Ramos (cell line): ENCODE data around the gene SMPD2.

ENCODE experiments used
- in situ Hi-C: fragments of 300-500 bp; cut with MboI; formaldehyde crosslinking; loops from one replicate; pipeline ENCODE4 v1.14.3; 2022; ENCODE audit warnings: low sequenced_read_pairs; ENCODE audit not compliant: unreplicated experiment

The SMPD2 gene, protein sequence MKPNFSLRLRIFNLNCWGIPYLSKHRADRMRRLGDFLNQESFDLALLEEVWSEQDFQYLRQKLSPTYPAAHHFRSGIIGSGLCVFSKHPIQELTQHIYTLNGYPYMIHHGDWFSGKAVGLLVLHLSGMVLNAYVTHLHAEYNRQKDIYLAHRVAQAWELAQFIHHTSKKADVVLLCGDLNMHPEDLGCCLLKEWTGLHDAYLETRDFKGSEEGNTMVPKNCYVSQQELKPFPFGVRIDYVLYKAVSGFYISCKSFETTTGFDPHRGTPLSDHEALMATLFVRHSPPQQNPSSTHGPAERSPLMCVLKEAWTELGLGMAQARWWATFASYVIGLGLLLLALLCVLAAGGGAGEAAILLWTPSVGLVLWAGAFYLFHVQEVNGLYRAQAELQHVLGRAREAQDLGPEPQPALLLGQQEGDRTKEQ

DNA sequence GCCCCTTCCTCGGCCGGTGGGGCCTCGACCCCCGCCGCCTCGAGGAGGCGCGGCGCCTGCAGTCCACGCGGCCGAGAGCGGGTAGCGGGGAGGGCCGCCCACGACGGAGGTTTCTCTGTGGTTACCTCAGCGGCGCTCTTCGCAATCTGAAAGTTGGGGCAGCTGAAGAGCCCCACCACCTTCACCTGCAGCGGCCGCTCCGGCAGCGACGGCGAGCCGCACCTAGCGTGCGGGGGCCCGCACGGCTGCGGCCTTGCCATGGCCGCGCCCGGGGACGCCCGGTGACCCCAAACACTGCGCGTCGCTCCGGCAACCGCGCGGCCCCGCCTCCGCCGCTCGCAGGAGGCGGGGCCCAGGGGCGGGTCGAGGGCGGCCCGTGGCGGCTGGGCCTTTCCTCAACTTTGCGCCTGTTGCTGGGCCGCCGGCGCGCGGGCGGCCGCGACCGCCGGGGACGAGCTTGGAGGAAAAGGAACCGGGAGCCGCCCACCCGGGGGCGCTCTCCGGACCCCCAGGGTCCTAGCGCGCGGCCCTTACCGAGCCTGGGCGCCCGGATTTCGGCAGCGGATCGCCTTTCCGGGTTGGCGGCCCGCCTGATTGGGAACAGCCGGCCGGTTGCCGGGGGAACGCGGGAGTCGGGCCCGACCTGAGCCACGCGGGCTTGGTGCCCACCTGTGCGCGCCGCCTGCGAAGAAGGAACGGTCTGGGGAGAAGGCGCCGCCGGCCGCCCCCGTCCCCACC is at the start of gene SMPD2, which contains the start of gene PPIL6:
SMPD2 (plus strand) TSS at position 394 of the 738 bp plus-strand sequence. CDS start 398 bp downstream, outside the sequence.
PPIL6 (minus strand) TSS at position 298 of the 738 bp plus-strand sequence; CDS start at position 260, 38 bp downstream.
- in situ Hi-C loops = no loop called here

DNA sequence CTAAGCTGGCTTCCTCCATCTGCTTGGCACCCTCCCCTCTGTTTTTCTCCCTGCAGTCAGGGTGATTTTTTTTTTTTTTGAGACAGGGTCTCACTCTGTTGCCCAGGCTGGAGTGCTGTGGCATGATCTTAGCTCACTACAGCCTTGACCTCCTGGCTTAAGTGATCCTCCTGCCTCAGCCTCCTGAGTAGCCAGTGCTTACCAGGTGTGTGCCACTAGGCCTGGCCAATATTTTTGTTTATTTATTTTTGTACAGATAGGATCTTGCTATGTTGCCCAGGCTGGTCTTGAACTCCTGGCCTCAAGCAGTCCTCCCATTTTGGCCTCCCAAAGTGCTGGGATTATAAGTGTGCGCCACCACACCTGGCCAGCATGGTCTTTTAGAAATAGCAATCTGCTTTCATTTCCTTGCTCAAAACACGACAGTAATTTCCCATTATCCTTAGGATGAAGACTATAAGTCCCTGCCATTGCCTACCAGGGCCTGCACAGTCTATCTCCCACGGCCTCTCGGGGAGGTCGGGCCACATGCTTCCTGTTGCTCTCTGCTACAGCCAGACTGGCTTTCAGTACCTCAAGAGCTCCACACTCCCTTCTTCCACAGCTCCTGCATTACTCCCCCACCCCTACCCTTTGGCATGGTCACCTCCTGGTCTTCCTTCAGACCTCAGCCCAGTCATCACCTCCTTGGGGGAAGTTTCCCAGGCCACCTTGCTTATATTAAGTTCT is 47.2 kb upstream of the SMPD2 start:
- in situ Hi-C loops = loop anchor here (25.0 kb wide), 2 partner anchors 206 to 856 kb away; no protein-coding TSS in a partner anchor

DNA sequence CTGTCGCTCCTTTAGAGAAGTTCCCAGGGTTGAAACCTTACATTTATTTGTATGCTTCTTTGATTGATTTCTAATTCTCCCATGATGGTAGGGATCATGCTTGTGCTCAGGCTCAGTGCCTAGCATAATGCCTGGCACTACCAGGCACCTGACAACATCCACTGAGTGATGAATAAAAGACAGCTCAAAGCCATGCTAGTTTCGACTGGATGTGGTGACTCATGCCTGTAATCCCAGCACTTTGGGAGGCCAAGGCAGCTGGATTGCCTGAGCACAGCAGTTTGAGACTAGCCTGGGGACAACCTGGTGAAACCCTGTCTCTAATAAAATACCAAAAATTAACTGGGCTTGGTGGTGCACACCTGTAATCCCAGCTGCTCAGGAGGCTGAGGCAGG is 46.6 kb upstream of the SMPD2 start:
- in situ Hi-C loops = loop anchor here (25.0 kb wide), 2 partner anchors 207 to 857 kb away; no protein-coding TSS in a partner anchor

DNA sequence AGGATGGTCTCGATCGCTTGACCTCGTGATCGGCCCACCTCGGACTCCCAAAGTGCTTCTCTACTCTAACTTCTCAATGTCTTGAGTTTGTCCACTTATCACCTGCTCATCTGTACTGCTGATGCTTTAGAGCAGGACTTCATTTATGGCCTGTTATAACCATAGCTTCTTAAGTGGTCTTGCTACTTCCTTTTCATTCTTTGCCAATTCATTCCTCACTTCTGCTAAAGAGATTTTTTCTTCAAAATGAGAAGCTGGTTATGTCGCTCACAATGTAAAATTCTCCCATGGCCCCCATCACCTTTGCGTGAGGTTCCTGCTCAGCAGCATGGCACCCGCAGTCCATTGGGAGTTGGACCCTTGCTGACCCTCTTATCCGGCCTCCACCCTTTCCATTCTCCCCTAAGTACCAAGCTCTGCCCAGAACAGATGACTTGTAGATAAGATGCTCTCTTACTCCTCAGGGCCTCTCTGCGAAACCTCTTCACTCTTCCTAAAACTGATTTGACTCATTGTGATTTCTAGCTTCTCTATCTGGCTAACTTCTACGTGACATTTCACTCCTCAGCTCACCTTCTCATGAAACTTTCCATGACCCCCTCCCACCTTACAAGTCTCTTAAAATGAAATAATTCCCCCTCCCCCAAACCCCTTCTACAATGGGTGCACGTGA is 44.3 kb upstream of the SMPD2 start:
- in situ Hi-C loops = loop anchor here (25.0 kb wide), 2 partner anchors 209 to 859 kb away; no protein-coding TSS in a partner anchor

DNA sequence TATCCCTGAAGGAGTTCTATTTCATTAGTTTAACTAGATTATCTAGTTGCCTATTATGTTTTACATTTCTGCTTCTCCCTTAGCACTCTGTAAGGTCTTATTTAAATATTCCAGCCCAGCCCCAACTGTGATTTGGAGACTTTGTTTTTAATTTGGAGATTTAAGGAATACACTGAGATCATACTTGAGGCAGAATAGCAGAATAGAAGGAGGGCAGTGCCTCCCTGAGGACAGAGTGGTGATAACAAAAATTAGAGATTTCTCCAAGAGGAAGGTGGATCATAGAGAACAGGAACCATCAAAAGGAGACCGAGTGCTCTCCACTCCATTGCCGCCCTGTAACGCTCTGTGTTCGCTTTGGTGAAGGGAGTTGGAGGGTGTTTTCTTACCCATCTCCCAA is 43.5 kb upstream of the SMPD2 start:
- in situ Hi-C loops = loop anchor here (25.0 kb wide), 2 partner anchors 210 to 860 kb away; no protein-coding TSS in a partner anchor

DNA sequence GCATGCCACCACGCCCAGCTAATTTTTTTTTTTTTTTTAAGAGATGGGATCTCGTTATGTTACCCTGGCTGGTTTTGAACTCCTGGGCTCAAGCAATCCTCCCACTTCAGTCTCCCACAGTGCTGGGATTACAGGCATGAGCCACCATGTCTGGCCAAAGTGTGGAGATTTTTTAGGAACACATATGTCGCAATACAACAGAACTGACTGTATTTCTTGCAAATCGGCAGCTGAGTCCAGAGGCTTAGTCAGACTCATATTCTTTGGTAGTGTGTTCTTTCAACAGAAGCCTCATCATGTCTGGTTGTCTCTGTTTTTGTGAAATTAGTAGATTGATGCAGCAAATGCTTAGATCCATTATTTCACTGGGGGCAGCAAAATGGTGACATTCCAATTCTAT is 34.3 kb upstream of the SMPD2 start:
- in situ Hi-C loops = no loop called here

DNA sequence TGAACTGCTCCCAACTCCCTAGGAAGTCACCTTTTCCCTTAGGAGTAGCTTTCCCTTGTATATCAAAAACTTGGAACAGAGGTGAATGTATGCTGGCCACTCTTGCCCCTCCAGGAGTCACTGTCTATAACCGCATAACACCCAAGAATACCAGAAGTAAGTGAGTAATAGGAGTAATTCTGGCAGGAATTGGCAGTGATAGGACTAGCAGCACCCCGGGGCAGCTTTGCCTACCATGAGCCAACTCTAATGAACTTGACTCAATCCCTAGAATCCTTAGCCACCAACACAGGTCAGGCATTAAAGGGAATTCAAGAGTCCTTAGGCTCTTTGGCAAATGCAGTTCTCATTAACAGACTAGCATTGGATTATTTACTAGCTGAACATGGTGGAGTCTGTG is 29.5 kb upstream of the SMPD2 start:
- in situ Hi-C loops = no loop called here

DNA sequence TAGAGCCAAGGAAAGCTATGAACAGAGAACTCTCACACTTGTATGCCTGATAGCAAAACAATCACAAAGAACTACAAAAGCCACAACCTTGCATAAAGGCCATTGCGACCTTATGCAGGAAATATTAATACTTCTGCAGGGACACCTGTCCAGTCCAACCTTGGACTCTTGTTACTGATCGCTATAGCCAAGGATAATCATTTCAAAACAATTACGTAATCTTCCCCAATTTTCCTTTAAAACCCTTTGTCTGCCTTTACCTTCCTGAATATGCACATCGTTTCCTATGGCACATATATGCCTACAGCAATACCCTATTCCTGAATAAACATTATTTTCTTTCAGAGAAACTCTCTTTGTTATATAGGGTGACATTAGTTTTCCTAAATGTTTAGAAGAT is 22.9 kb upstream of the SMPD2 start:
- in situ Hi-C loops = no loop called here

DNA sequence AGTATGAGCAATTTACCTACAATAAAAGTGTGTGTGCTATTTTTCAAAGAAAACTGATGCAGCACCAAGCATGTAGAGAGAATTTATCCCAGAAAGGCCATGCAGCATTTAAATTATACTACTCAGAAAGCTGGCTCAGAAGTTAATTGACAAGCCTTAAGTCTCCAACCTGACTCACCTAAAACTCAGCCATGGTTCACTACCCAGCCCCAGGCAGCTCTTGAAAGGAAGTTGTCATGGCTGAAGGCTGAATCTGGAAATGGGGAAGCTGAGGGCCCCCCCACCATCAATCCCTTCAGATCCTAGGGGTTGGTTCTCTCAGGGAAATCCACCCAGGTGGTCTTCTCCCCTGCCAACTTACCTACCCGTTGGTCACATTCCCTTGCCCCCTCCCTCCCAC is 19.8 kb upstream of the SMPD2 start:
- in situ Hi-C loops = no loop called here

DNA sequence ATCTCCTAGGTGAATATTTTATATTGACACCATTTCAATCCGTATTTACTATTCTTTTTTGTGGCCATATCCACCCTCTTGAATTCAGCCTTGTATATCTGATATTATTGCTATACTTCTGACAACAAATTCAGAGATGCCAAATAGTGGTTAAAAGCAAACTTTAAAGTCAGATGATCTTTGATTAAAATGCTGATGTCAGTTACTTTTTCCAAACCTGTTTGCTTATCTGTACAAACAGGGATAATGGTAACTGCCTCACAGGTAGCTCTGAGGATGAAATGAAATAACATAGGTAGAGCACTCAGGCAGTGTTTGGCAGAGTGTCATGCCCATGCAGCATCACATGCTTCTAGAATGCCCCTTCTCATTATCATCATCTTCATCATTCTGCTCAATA is 19.3 kb upstream of the SMPD2 start:
- in situ Hi-C loops = no loop called here

DNA sequence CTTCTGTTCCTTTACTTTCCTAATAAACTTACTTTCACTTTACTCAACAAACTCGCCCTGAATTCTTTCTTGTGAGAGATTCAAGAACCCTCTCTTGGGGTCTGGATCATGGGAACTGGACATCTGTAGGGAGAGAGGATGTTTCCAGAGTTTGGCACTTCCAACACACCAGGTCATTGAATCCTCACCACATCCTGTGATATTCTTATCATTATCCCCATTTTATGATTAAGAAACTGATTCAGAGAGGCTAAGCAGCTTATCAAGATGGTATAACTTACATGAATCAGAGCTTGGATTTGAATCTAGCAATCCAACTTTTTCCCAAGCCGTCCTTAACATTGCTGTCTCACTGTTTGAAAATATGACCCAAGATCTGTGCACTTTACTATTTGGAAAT is 15.6 kb upstream of the SMPD2 start:
- in situ Hi-C loops = no loop called here

DNA sequence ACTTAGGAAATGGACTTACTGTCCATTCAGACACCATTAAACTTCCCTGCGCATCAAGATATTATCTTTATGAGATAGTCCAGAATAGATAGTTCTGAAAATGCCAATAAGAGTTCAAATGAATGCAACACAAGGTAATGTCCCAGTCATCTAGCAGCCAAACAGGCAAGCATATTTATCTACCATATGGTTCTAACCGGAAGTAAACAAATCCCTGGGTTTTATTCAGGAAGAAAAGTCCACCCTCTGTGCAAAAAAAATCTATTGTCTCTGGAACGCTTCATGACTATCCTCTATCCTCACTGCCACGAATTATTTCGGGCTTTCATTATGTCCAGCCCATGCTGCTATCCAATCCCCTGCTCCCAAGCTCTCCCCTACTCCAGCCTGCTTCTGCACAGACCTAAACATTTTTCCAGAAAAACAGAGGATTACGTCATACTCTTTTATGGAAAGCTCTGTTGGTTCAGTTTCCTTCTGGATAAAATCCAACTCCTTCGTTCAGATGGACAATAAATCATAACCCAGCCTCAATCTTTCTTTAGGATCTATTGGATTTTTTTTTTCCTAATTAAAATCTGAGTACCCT is 11.5 kb upstream of the SMPD2 start:
- in situ Hi-C loops = no loop called here

DNA sequence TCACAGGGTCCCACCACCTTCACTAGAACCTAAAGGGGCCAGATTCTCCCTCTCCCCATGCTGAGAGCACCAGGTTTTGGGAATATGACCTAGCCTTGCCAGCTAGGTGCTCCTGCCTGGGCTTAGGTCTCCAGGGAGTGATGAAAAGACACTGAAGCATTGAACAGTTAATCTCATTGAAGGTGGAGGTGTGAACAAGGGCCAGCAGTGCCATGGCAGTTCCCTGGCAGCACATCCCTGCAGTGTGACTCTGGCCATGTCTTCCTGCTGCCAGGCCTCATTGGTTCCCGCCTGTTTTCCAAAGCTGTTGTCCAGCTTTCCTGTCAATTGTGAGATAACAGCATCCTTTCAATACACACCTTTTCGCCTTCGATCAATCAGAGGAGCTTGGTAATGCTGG is 11.0 kb upstream of the SMPD2 start:
- in situ Hi-C loops = no loop called here

DNA sequence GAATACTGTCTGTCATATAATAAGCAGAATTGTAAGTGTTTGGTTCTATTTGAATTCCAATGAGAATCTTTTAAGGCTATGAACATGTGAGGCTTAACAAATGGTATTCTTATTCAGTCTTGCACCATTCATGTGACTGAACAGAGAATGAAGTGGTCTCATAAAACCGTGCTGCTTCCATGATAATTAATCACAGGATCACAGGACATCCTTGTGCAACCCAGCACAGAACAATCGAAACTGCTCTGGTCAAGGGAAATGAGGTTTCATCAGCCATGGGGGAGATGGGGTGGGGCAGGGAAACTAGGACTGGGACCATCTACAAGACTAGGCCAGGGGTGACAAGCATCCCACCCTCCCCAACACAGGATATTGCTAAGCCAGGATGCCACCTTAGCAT is 6.1 kb upstream of the SMPD2 start:
- in situ Hi-C loops = no loop called here

DNA sequence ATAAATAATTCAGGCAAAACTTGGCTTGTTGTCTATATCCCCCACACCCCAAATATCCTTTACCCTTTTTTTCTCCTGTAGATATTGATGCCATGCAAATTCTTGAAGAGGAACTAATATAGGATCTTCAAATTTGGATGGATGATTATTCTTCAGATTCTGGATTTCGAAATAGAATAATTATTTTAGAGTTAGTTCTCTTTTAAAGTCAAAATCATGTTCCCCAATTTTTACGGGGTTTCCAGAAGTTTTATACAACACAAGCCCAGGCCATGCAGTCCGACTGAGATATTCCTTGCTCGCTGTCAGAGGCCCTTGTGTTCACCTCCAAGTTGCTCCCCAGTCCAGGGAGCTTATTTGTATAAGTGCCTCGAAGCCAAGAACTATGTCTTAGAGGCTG is 4.5 kb upstream of the SMPD2 start:
- in situ Hi-C loops = no loop called here

DNA sequence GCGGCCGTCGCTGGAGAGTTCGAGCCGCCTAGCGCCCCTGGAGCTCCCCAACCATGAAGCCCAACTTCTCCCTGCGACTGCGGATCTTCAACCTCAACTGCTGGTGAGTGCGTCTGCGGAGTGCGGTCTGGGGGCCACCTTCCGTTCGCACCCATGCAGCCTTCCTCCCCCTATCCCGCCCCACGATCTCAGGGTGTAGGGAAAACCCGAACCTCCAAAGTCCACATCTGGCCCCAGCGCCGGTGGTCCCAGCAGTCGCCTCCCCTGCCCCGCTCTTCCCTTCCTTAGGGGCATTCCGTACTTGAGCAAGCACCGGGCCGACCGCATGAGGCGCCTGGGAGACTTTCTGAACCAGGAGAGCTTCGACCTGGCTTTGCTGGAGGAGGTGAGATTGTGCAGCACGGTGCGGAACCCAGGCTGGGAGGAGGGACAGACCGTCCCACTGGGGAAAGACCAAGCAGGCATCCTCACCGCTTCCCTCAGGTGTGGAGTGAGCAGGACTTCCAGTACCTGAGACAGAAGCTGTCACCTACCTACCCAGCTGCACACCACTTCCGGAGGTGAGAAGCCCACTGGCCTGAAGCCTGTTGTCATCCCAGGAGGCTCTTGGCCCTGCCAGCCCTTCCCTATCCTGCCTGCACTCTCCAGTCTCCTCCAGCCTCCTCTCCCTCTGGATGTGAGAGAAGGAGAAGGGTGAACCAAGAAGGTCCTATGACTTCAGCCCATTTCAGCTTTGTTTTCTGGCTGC is 719 bp downstream of the SMPD2 start:
- in situ Hi-C loops = no loop called here

DNA sequence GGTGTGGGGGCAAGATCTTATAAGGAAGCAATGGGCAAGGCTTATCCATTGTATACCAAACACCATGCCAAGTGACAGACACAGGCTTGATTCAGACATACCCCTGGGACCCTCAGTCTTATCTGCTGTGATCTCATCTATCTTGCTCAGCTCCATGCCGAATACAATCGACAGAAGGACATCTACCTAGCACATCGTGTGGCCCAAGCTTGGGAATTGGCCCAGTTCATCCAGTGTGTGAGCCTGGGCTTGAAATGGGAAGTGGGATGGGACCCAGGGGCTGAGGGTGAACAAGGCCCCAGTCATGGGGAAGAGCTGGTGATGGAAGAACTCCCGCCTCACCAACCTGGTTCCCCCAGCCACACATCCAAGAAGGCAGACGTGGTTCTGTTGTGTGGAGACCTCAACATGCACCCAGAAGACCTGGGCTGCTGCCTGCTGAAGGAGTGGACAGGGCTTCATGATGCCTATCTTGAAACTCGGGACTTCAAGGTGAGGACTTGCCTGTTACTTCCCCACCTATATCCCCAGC is 1.9 kb downstream of the SMPD2 start:
- in situ Hi-C loops = no loop called here

DNA sequence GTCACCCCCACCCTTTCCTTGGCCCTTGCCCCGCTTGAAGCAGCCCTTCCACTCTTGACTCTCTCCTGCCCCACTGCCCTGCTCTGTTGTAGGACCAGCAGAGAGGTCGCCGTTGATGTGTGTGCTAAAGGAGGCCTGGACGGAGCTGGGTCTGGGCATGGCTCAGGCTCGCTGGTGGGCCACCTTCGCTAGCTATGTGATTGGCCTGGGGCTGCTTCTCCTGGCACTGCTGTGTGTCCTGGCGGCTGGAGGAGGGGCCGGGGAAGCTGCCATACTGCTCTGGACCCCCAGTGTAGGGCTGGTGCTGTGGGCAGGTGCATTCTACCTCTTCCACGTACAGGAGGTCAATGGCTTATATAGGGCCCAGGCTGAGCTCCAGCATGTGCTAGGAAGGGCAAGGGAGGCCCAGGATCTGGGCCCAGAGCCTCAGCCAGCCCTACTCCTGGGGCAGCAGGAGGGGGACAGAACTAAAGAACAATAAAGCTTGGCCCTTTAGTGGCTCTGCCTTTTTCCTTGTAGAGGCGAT is 3.0 kb downstream of the SMPD2 start:
- in situ Hi-C loops = no loop called here
